WTC11 (cell line): ENCODE results near the gene SRRM3. TPM values are rescaled to one million over a fixed set of nuclear protein-coding genes. Genes with fewer than 3 reads are reported as not detected.

ENCODE experiments used
- ATF1 ChIP-seq: sonication (generic); formaldehyde crosslinking; IDR thresholded peaks from 2 replicates; pipeline ENCODE4 v1.8.1; 2023; ENCODE audit warnings: mild to moderate bottlenecking, moderate library complexity, missing genetic modification reagents
- GTF2I ChIP-seq: fragments of 250-450 bp; sonication (Bioruptor Pico); conservative IDR thresholded peaks from 2 replicates; pipeline ENCODE4 v1.4.0; 2021; ENCODE audit warnings: mild to moderate bottlenecking
- MXD4 ChIP-seq: fragments of 250-450 bp; sonication (Bioruptor Pico); IDR thresholded peaks from 2 replicates; pipeline ENCODE4 v1.8.0; 2021; ENCODE audit warnings: mild to moderate bottlenecking, moderate library complexity, borderline replicate concordance
- NFYB ChIP-seq: sonication (generic); formaldehyde crosslinking; conservative IDR thresholded peaks from 2 replicates; pipeline ENCODE4 v1.8.0; 2022; ENCODE audit warnings: low read depth, missing genetic modification reagents
- RELA ChIP-seq: sonication (generic); formaldehyde crosslinking; IDR thresholded peaks from 2 replicates; pipeline ENCODE4 v1.8.1; 2022; ENCODE audit warnings: missing genetic modification reagents, mild to moderate bottlenecking, borderline replicate concordance
- SMAD3 ChIP-seq: sonication (generic); formaldehyde crosslinking; IDR thresholded peaks from 2 replicates; pipeline ENCODE4 v1.8.0; 2022; ENCODE audit warnings: missing genetic modification reagents, mild to moderate bottlenecking, borderline replicate concordance
- SOX15 ChIP-seq: fragments of 250-450 bp; sonication (Bioruptor Pico); IDR thresholded peaks from 2 replicates; pipeline ENCODE4 v1.9.0; 2021; ENCODE audit warnings: mild to moderate bottlenecking
- SP1 ChIP-seq: sonication (generic); formaldehyde crosslinking; conservative IDR thresholded peaks from 2 replicates; pipeline ENCODE4 v1.8.1; 2022; ENCODE audit warnings: missing genetic modification reagents
- TCF7 ChIP-seq: sonication (generic); formaldehyde crosslinking; IDR thresholded peaks from 2 replicates; pipeline ENCODE4 v1.8.0; 2022; ENCODE audit warnings: mild to moderate bottlenecking, low read depth, missing genetic modification reagents, moderate library complexity
- TEAD1 ChIP-seq: sonication (generic); formaldehyde crosslinking; IDR thresholded peaks from 2 replicates; pipeline ENCODE4 v1.8.0; 2022; ENCODE audit warnings: mild to moderate bottlenecking, missing genetic modification reagents
- TP53 ChIP-seq: sonication (generic); formaldehyde crosslinking; IDR thresholded peaks from 2 replicates; pipeline ENCODE4 v1.8.1; 2023; ENCODE audit warnings: mild to moderate bottlenecking, missing genetic modification reagents
- ZNF138 ChIP-seq: sonication (generic); formaldehyde crosslinking; conservative IDR thresholded peaks from 2 replicates; pipeline ENCODE4 v1.8.1; 2022; ENCODE audit warnings: mild to moderate bottlenecking, moderate library complexity, missing genetic modification reagents
- ZNF232 ChIP-seq: sonication (generic); formaldehyde crosslinking; IDR thresholded peaks from 2 replicates; pipeline ENCODE4 v1.8.0; 2022; ENCODE audit warnings: mild to moderate bottlenecking, missing genetic modification reagents
- ZNF423 ChIP-seq: fragments of 250-450 bp; sonication (Bioruptor Pico); IDR thresholded peaks from 2 replicates; pipeline ENCODE4 v2.1.2; 2022; ENCODE audit warnings: mild to moderate bottlenecking, moderate library complexity
- total RNA-seq: library from RNA; stranded (reverse); gene quantifications from 3 replicates; pipeline ENCODE4 v1.2.3, GENCODE V29; 2021
- TF ChIP-seq, protein P1 (sequence below): sonication (generic); formaldehyde crosslinking; IDR thresholded peaks from 2 replicates; pipeline ENCODE4 v1.8.1; 2022; ENCODE audit warnings: missing genetic modification reagents, borderline replicate concordance
- TF ChIP-seq, protein P2 (sequence below): sonication (generic); formaldehyde crosslinking; IDR thresholded peaks from 2 replicates; pipeline ENCODE4 v1.8.0; 2022; ENCODE audit warnings: mild to moderate bottlenecking, missing genetic modification reagents
- TF ChIP-seq, protein P3 (sequence below): fragments of 250-450 bp; sonication (Bioruptor Pico); conservative IDR thresholded peaks from 2 replicates; pipeline ENCODE4 v1.9.0; 2021; ENCODE audit warnings: mild to moderate bottlenecking
- TF ChIP-seq, protein P4 (sequence below): fragments of 250-450 bp; sonication (Bioruptor Pico); IDR thresholded peaks from 2 replicates; pipeline ENCODE4 v1.9.0; 2021; ENCODE audit warnings: mild to moderate bottlenecking
- TF ChIP-seq, protein P5 (sequence below): sonication (generic); formaldehyde crosslinking; conservative IDR thresholded peaks from 2 replicates; pipeline ENCODE4 v1.8.1; 2023; ENCODE audit warnings: mild to moderate bottlenecking, low read depth, missing genetic modification reagents, moderate library complexity
- TF ChIP-seq, protein P6 (sequence below): sonication (generic); formaldehyde crosslinking; IDR thresholded peaks from 2 replicates; pipeline ENCODE4 v1.8.0; 2022; ENCODE audit warnings: missing genetic modification reagents

Gene SRRM3
- total RNA-seq, 1 experiment from 2014 or later, result 17.7 TPM

DNA sequence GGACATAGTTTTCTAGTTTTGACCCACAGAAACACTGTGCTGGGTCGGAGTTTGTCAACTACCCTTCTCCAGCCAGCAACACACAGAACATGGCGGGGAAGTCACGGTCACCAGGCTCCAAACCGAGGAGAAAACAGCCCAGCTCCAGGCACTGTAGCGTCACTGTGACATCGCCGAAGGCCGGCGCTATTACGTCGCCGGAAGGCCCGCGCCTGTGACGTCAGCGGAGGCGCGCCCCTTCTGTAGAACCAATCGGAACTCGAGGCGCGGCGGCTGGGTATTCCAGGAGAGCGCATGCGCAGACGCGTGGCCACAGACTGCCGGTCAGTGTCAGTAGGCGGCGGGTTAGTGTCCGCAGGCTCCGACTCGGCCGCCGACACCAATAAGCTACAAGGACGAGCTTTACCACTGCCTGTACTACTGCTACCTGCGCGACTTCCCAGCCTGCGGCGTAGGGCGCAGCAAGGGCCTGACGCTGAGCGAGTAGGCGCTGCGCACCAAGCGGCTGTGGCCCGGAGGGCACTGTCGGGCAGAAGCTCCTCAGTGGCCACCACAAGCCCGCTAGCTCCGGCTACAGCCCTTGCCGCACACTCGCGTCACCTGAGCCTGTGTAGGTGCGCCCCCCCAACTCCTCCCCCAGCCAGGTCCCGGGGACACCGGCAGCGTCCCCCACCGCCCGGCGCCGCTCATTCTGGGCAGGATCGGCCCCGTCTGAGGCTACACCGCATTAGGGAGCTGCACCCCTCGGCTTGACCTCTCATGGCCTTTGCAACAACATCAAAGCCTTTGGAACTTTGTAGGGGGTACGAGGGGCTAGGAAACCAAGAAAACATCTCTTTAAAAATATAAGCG is 35.1 kb upstream of the SRRM3 start (continued):
- TF ChIP-seq, protein P1, sequence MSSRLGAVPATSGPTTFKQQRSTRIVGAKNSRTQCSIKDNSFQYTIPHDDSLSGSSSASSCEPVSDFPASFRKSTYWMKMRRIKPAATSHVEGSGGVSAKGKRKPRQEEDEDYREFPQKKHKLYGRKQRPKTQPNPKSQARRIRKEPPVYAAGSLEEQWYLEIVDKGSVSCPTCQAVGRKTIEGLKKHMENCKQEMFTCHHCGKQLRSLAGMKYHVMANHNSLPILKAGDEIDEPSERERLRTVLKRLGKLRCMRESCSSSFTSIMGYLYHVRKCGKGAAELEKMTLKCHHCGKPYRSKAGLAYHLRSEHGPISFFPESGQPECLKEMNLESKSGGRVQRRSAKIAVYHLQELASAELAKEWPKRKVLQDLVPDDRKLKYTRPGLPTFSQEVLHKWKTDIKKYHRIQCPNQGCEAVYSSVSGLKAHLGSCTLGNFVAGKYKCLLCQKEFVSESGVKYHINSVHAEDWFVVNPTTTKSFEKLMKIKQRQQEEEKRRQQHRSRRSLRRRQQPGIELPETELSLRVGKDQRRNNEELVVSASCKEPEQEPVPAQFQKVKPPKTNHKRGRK, result no peak
- no peak for TF ChIP-seq TCF7 (CRISPR knock-in tag)
- peak; percentile 82 for TF ChIP-seq NFYB (CRISPR knock-in tag)
- peak; percentile 92 for TF ChIP-seq TEAD1
- TF ChIP-seq MXD4, result no peak
- TF ChIP-seq, protein P2, sequence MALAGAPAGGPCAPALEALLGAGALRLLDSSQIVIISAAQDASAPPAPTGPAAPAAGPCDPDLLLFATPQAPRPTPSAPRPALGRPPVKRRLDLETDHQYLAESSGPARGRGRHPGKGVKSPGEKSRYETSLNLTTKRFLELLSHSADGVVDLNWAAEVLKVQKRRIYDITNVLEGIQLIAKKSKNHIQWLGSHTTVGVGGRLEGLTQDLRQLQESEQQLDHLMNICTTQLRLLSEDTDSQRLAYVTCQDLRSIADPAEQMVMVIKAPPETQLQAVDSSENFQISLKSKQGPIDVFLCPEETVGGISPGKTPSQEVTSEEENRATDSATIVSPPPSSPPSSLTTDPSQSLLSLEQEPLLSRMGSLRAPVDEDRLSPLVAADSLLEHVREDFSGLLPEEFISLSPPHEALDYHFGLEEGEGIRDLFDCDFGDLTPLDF (CRISPR knock-in tag), result no peak
- TF ChIP-seq, protein P3, sequence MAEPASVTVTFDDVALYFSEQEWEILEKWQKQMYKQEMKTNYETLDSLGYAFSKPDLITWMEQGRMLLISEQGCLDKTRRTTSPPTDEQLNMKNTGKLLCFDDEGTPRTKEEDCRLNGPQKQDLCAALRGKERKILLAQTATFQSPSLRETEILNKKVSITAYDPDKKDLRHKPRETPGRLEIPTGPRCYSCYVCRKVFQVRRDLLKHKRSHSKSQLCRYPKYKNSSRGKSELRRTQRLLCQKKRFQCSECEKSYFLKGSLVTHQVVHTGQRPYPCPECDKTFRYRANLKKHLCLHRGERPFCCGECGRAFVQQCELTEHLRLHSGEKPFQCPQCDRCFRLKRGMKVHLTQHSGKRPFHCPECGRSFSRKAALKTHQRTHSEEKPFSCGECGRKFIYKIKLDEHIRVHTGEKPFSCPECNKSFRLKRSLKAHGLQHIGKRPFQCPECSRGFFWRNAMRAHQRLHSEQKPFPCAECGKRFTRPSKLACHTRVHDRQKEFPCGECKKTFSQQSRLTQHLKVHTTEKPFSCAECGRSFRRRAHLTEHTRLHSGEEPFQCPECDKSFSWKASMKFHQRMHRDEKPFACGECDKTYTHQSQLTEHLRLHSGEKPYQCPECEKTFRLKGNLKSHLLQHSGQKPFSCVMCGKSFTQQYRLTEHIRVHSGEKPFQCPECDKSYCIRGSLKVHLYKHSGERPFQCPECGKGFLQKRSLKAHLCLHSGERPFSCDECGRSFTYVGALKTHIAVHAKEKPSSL (CRISPR knock-in tag), result no peak
- TF ChIP-seq ZNF232 (CRISPR knock-in tag), result peak; percentile 73; the same call in 1 of the 2 replicates
- TF ChIP-seq GTF2I (CRISPR knock-in tag), result no peak
- TF ChIP-seq, protein P4, sequence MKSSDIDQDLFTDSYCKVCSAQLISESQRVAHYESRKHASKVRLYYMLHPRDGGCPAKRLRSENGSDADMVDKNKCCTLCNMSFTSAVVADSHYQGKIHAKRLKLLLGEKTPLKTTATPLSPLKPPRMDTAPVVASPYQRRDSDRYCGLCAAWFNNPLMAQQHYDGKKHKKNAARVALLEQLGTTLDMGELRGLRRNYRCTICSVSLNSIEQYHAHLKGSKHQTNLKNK, result no peak
- TF ChIP-seq, protein P5, sequence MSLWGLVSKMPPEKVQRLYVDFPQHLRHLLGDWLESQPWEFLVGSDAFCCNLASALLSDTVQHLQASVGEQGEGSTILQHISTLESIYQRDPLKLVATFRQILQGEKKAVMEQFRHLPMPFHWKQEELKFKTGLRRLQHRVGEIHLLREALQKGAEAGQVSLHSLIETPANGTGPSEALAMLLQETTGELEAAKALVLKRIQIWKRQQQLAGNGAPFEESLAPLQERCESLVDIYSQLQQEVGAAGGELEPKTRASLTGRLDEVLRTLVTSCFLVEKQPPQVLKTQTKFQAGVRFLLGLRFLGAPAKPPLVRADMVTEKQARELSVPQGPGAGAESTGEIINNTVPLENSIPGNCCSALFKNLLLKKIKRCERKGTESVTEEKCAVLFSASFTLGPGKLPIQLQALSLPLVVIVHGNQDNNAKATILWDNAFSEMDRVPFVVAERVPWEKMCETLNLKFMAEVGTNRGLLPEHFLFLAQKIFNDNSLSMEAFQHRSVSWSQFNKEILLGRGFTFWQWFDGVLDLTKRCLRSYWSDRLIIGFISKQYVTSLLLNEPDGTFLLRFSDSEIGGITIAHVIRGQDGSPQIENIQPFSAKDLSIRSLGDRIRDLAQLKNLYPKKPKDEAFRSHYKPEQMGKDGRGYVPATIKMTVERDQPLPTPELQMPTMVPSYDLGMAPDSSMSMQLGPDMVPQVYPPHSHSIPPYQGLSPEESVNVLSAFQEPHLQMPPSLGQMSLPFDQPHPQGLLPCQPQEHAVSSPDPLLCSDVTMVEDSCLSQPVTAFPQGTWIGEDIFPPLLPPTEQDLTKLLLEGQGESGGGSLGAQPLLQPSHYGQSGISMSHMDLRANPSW (CRISPR knock-in tag), result no peak
- peak; percentile 85 for TF ChIP-seq SP1 (CRISPR knock-in tag)
- TF ChIP-seq ATF1 (CRISPR knock-in tag), result no peak
- TF ChIP-seq TP53 (CRISPR knock-in tag), result no peak
- TF ChIP-seq RELA (CRISPR knock-in tag), result no peak
- TF ChIP-seq ZNF423 (CRISPR knock-in tag), result no peak
- TF ChIP-seq ZNF138 (CRISPR knock-in tag), result no peak
- TF ChIP-seq SMAD3, result no peak
- TF ChIP-seq SOX15 (CRISPR knock-in tag), result no peak
- TF ChIP-seq, protein P6, sequence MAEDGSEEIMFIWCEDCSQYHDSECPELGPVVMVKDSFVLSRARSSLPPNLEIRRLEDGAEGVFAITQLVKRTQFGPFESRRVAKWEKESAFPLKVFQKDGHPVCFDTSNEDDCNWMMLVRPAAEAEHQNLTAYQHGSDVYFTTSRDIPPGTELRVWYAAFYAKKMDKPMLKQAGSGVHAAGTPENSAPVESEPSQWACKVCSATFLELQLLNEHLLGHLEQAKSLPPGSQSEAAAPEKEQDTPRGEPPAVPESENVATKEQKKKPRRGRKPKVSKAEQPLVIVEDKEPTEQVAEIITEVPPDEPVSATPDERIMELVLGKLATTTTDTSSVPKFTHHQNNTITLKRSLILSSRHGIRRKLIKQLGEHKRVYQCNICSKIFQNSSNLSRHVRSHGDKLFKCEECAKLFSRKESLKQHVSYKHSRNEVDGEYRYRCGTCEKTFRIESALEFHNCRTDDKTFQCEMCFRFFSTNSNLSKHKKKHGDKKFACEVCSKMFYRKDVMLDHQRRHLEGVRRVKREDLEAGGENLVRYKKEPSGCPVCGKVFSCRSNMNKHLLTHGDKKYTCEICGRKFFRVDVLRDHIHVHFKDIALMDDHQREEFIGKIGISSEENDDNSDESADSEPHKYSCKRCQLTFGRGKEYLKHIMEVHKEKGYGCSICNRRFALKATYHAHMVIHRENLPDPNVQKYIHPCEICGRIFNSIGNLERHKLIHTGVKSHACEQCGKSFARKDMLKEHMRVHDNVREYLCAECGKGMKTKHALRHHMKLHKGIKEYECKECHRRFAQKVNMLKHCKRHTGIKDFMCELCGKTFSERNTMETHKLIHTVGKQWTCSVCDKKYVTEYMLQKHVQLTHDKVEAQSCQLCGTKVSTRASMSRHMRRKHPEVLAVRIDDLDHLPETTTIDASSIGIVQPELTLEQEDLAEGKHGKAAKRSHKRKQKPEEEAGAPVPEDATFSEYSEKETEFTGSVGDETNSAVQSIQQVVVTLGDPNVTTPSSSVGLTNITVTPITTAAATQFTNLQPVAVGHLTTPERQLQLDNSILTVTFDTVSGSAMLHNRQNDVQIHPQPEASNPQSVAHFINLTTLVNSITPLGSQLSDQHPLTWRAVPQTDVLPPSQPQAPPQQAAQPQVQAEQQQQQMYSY (CRISPR knock-in tag), result no peak
